Stomach (tissue), 9 donors: ENCODE results near the gene CCDC178. TPM values are rescaled to one million over a fixed set of nuclear protein-coding genes. Genes with fewer than 3 reads are reported as not detected.

Source experiments
- DNase-seq, 2 donors: peaks; one replicate each; pipeline versions ENCODE4 v3.0.0 to v3.0.0-alpha.2; 2013 to 2019
- H3K27ac ChIP-seq, 5 donors: fragments of 200-600 bp in 4 of 5; sonication (generic) in 4 of 5; one replicate each; pipeline ENCODE4 v1.5.1; 2013 to 2019; ENCODE audit warnings: mild to moderate bottlenecking in 1 of 5, moderate library complexity in 1 of 5
- H3K27me3 ChIP-seq, 3 donors: fragments of 200-600 bp; sonication (generic); one replicate each; pipeline ENCODE4 v1.5.1; 2017 to 2019; ENCODE audit warnings: mixed run types in 1 of 3
- H3K36me3 ChIP-seq, 4 donors: fragments of 200-600 bp; sonication (generic); 1 replicate in 3 of 4; 2 replicates in 1 of 4; pipeline ENCODE4 v1.5.1; 2016 to 2019
- H3K4me1 ChIP-seq, 4 donors: fragments of 200-600 bp; sonication (generic); one replicate each; pipeline ENCODE4 v1.5.1; 2016 to 2019
- H3K4me3 ChIP-seq, 4 donors: fragments of 200-600 bp; sonication (generic) in 3 of 4; one replicate each; pipeline ENCODE4 v1.5.1; 2016 to 2019; ENCODE audit warnings: mild to moderate bottlenecking in 1 of 4
- H3K9me3 ChIP-seq, 4 donors: fragments of 200-600 bp; sonication (generic); one replicate each; pipeline ENCODE4 v1.5.1; 2016 to 2019
- EP300 ChIP-seq: sonication (generic); formaldehyde crosslinking; IDR thresholded peaks from one replicate; pipeline ENCODE4 v1.6.1; 2017; ENCODE audit warnings: antibody characterized with exemption
- POLR2A ChIP-seq, 4 donors: fragments of 450-650 bp; IDR thresholded peaks; one replicate each; pipeline ENCODE4 v1.6.1; 2016; ENCODE audit warnings: antibody characterized with exemption in 4 of 4, control low read depth in 2 of 4, mild to moderate bottlenecking in 1 of 4, moderate library complexity in 1 of 4
- POLR2AphosphoS5 ChIP-seq, 3 donors: sonication (generic); formaldehyde crosslinking; IDR thresholded peaks; one replicate each; pipeline ENCODE4 v1.6.1; 2016; ENCODE audit warnings: antibody characterized with exemption in 3 of 3
- WGBS, 5 donors: extraction: QIAGEN DNeasy Blood & Tissue Kit in 3 of 5; methylation state at CpG; one replicate each; pipeline versions ENCODE4 v1.1.5 to v1.1.7; 2013 to 2018; 5-methylcytosine and 5-hydroxymethylcytosine counted together
- intact Hi-C: fragments of 100-400 bp; cut with DNase I; formaldehyde crosslinking; loops from one replicate; pipeline ENCODE4 v1.15.1; 2023; ENCODE audit warnings: low total_unique reads
- polyA plus RNA-seq, 3 donors: library from polyadenylated mRNA; stranded (reverse); fragments of 200-250 nt; gene quantifications; one replicate each; pipeline ENCODE4 v1.2.3, GENCODE V29; 2013
- total RNA-seq, 5 donors: library from RNA; depleted of rRNA; stranded (reverse); fragments of >200 nt; gene quantifications; one replicate each; pipeline versions ENCODE4 v1.1.0 to v1.2.3, GENCODE V29; 2014 to 2016
- TF ChIP-seq, protein P1 (sequence below), 7 experiments: fragments of 450-650 bp in 4 of 7; fragments of 200-600 bp in 3 of 7; sonication (generic) in 3 of 7; IDR thresholded peaks; one replicate each; pipeline ENCODE4 v1.5.1; 2016 to 2019; ENCODE audit warnings: antibody characterized with exemption in 7 of 7, control low read depth in 2 of 7, mild to moderate bottlenecking in 1 of 7
- donor health status: healthy with polysubstance abuse.
- donor health status: Bipolar disorder and iron deficiency.
- donor health status: healthy.

The CCDC178 gene
- total and polyA plus RNA-seq, 8 donors: 0.38 to 24.5 (median 1.8) TPM; not detected in 4

DNA sequence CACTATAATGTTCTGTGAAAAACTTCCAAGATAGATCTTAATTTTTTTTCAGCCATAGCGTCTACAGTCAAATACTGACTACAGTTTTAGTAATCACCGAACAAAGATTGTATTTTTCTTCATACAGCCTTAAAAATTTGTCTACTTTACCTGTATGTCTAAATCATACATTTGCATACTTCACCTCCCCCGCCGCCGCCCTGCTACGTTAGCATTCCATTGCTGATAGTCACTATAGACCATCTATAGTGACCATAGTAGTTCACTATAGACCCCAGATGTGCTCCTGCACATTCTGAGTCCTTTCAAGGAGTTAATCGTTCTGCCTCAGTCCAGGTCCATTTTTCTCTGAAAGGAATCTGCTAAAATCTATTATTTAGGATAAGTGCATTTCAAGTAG, 325.0 kb downstream of the CCDC178 start:
- H3K4me3 ChIP-seq: no peak overlapping the region
- peaks cover 0 to 9% (median 0%) of the 10 kb centered on the region in 4 donors for H3K9me3 ChIP-seq
- H3K27me3 ChIP-seq: no peaks in the 10 kb centered on the region
- DNase-seq: no peak
- TF ChIP-seq EP300 (no peak), POLR2AphosphoS5 (IDR thresholded peaks at IDR 0.05) (no peak), POLR2A (IDR thresholded peaks at IDR 0.05) (no peak)
- TF ChIP-seq, protein P1, sequence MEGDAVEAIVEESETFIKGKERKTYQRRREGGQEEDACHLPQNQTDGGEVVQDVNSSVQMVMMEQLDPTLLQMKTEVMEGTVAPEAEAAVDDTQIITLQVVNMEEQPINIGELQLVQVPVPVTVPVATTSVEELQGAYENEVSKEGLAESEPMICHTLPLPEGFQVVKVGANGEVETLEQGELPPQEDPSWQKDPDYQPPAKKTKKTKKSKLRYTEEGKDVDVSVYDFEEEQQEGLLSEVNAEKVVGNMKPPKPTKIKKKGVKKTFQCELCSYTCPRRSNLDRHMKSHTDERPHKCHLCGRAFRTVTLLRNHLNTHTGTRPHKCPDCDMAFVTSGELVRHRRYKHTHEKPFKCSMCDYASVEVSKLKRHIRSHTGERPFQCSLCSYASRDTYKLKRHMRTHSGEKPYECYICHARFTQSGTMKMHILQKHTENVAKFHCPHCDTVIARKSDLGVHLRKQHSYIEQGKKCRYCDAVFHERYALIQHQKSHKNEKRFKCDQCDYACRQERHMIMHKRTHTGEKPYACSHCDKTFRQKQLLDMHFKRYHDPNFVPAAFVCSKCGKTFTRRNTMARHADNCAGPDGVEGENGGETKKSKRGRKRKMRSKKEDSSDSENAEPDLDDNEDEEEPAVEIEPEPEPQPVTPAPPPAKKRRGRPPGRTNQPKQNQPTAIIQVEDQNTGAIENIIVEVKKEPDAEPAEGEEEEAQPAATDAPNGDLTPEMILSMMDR (IDR thresholded peaks at IDR 0.05): no peak
- H3K36me3 ChIP-seq: no peaks in the 10 kb centered on the region
- no peak overlapping the region for H3K27ac ChIP-seq
- 76 to 87% (median 81%) methylated on average over 7 of the region's 7 CpGs for WGBS, 5 donors
- intact Hi-C loops: no loop called here
- H3K4me1 ChIP-seq: peaks cover 0 to 6% (median 0%) of the 10 kb centered on the region in 4 donors

DNA sequence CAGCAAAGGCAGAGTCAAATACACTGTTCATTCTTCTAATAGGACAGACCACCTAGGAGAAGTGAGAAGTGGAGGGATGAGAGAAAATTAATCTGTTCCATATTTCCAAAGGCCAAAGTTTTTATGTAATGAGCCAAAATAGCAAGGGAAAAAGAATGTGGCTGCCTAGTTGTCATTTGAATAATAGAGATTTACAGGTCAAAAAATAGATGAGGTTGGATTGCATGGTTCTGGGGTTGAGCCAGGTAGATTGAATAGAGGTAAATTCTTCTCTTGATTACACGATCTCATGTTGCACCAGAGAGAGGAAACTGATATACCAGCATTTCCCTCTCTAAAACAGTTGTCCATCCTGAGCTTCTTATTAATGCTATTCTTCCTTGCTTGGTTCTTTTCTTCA, 325.8 kb downstream of the CCDC178 start:
- Histone ChIP-seq H3K27ac (no peak overlapping the region), H3K4me1 (peaks cover 0 to 6% (median 0%) of the 10 kb centered on the region in 4 donors), H3K4me3 (no peak overlapping the region), H3K9me3 (peaks cover 0 to 9% (median 0%) of the 10 kb centered on the region in 4 donors), H3K27me3 (no peaks in the 10 kb centered on the region), H3K36me3 (no peaks in the 10 kb centered on the region)
- intact Hi-C loops: no loop called here
- no peak for DNase-seq
- WGBS, 5 donors: 68 to 93% (median 84%) methylated on average over 1 of the region's 1 CpG
- TF ChIP-seq, protein P1 (IDR thresholded peaks at IDR 0.05): no peak
- TF ChIP-seq EP300 (no peak), POLR2A (IDR thresholded peaks at IDR 0.05) (no peak), POLR2AphosphoS5 (IDR thresholded peaks at IDR 0.05) (no peak)

DNA sequence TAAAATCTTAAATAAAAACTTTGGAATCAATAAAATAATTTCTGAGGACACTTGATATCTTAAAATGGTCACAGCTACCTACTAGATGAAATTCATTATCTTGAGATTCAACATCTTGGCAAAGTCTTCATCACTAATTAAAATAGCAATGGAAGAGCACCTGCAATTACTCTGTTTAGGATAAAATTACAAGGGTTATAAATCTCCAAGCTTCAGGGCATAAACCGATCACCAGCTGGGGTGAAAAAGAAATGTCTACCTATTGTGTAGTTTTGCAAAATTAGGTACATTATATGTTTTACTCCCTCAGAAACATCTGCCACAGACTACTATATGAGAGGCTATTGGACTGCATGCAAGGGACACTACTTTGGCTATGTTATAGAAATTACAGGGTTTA, 327.1 kb downstream of the CCDC178 start:
- WGBS, 5 donors: 88 to 100% (median 90%) methylated on average over 1 of the region's 1 CpG
- Histone ChIP-seq H3K27me3 (no peaks in the 10 kb centered on the region), H3K4me3 (no peak overlapping the region), H3K36me3 (no peaks in the 10 kb centered on the region), H3K4me1 (peaks cover 0 to 6% (median 0%) of the 10 kb centered on the region in 4 donors), H3K27ac (no peak overlapping the region), H3K9me3 (peaks cover 0 to 6% (median 0%) of the 10 kb centered on the region in 4 donors)
- intact Hi-C loops: no loop called here
- TF ChIP-seq EP300: no peak
- TF ChIP-seq, protein P1 (IDR thresholded peaks at IDR 0.05): no peak
- TF ChIP-seq POLR2A (IDR thresholded peaks at IDR 0.05): no peak
- no peak for TF ChIP-seq POLR2AphosphoS5 (IDR thresholded peaks at IDR 0.05)
- no peak for DNase-seq

DNA sequence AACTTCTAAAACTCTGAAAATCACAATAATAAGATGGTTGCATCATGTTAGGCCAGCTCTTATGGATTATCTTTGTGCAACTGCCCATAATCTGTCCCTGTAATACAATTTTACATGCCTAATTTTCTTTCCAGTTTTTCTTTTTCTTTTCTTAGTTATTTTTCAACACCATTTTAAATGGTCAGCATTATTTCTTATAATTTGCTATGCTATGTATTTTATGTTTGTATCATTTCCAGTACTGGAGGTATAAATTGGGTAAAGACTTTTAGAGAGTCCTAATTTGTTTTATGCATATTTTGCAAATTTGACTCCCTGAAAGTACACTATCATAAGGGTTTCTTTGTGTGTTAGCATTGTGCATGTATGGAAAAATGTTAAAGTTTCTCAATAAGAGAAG, 333.0 kb downstream of the CCDC178 start:
- H3K27me3 ChIP-seq: no peaks in the 10 kb centered on the region
- no peaks in the 10 kb centered on the region for H3K36me3 ChIP-seq
- H3K27ac ChIP-seq: no peak overlapping the region
- intact Hi-C loops: no loop called here
- no peak for DNase-seq
- no peaks in the 10 kb centered on the region for H3K4me1 ChIP-seq
- TF ChIP-seq EP300 (no peak), POLR2A (IDR thresholded peaks at IDR 0.05) (no peak), POLR2AphosphoS5 (IDR thresholded peaks at IDR 0.05) (no peak)
- no peak overlapping the region for H3K4me3 ChIP-seq
- no peaks in the 10 kb centered on the region for H3K9me3 ChIP-seq

DNA sequence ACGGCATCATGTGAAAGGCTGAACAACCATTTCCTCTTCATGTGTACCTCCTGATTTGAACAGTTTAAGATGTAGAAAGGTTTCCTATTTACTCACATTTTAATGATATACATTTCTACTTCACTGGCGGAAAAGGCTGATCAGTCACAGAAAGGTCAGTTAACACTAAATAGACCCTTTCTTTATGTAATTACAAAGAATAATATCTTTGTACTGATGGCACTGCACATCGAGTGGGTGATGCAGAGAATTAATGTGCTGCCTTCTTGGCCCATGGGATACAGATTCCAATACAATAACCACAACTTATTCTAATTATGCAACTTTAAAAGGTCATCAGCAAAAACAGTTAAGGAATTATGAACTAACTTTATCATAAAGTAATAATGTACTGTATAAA, 339.2 kb downstream of the CCDC178 start:
- H3K4me3 ChIP-seq: no peak overlapping the region
- no peaks in the 10 kb centered on the region for H3K9me3 ChIP-seq
- H3K27ac ChIP-seq: no peak overlapping the region
- intact Hi-C loops: no loop called here
- no peaks in the 10 kb centered on the region for H3K27me3 ChIP-seq
- DNase-seq: no peak
- TF ChIP-seq EP300 (no peak), POLR2AphosphoS5 (IDR thresholded peaks at IDR 0.05) (no peak)
- no peaks in the 10 kb centered on the region for H3K36me3 ChIP-seq
- WGBS, 5 donors: 66 to 84% (median 80%) methylated on average over 3 of the region's 3 CpGs
- no peaks in the 10 kb centered on the region for H3K4me1 ChIP-seq
